ENCODE results near the gene CD207. TPM values are rescaled to one million over a fixed set of nuclear protein-coding genes. Genes with fewer than 3 reads are reported as not detected.

Gene CD207
- total RNA-seq, 2 donors from 2014 or later, result 0.27 TPM; not detected in 1

DNA sequence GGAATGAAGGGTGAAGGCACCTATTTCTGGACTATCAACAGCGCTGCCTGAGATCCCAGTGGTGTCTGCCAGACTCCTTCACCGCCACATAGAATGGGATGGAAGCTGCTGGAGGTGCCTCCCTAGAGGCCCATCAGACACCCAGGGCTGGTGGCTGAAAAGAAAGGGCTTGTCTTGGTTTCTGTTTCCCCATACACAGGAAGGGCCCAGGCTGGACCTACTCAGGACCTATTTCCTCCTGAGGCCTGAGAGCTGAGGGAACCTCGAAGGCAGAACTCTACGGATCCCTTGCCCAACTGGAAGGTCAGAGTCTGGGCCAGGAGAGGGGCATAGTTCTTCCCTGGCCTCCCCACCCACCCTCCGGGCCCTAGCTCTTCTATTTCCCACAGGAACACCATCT lies 12.4 kb downstream of the CD207 start:
- no peak overlapping the region for H3K27ac ChIP-seq
- TF ChIP-seq, protein P1, sequence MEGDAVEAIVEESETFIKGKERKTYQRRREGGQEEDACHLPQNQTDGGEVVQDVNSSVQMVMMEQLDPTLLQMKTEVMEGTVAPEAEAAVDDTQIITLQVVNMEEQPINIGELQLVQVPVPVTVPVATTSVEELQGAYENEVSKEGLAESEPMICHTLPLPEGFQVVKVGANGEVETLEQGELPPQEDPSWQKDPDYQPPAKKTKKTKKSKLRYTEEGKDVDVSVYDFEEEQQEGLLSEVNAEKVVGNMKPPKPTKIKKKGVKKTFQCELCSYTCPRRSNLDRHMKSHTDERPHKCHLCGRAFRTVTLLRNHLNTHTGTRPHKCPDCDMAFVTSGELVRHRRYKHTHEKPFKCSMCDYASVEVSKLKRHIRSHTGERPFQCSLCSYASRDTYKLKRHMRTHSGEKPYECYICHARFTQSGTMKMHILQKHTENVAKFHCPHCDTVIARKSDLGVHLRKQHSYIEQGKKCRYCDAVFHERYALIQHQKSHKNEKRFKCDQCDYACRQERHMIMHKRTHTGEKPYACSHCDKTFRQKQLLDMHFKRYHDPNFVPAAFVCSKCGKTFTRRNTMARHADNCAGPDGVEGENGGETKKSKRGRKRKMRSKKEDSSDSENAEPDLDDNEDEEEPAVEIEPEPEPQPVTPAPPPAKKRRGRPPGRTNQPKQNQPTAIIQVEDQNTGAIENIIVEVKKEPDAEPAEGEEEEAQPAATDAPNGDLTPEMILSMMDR (IDR thresholded peaks at IDR 0.05), result no peak

GRCh38 chr2:70822843-70823242 lies 12.8 kb downstream of the CD207 start:
- no peaks in the 10 kb centered on the region for H3K36me3 ChIP-seq
- no peak overlapping the region for H3K27ac ChIP-seq
- no peaks in the 10 kb centered on the region for H3K9me3 ChIP-seq
- H3K4me1 ChIP-seq (ENCODE audit: control insufficient read depth in 1 of 2, low read depth in 2 of 2), result no peaks in the 10 kb centered on the region
- ATAC-seq (ENCODE audit: insufficient number of reproducible peaks, low FRiP score, low read depth), result no peak
- TF ChIP-seq, protein P1 (IDR thresholded peaks at IDR 0.05), result no peak
- DNase-seq (ENCODE audit: low spot score), result no peak
- no peaks in the 10 kb centered on the region for H3K27me3 ChIP-seq (replicated peaks; ENCODE audit: insufficient read depth)
- H3K4me3 ChIP-seq, result no peak overlapping the region

More for the DNA sequence above, 12.4 kb downstream of the CD207 start:
- no peaks in the 10 kb centered on the region for H3K27me3 ChIP-seq (replicated peaks; ENCODE audit: insufficient read depth)
- DNase-seq (ENCODE audit: low spot score) (no peak), ATAC-seq (ENCODE audit: insufficient number of reproducible peaks, low FRiP score, low read depth) (no peak)
- no peaks in the 10 kb centered on the region for H3K36me3 ChIP-seq
- H3K4me1 ChIP-seq (ENCODE audit: control insufficient read depth in 1 of 2, low read depth in 2 of 2), result no peaks in the 10 kb centered on the region
- H3K4me3 ChIP-seq, result no peak overlapping the region
- no peaks in the 10 kb centered on the region for H3K9me3 ChIP-seq

GRCh38 chr2:70820499-70820898 lies 15.1 kb downstream of the CD207 start, which contains the start of gene CLEC4F:
CLEC4F (minus strand) TSS chr2:70820599; CDS start chr2:70820523, 76 bp downstream.
- Histone ChIP-seq H3K4me1 (ENCODE audit: control insufficient read depth in 1 of 2, low read depth in 2 of 2) (no peaks in the 10 kb centered on the region), H3K4me3 (no peak within 1 kb of the TSS), H3K27me3 (replicated peaks; ENCODE audit: insufficient read depth) (no peaks in the 10 kb centered on the region), H3K27ac (no peak within 1 kb of the TSS), H3K9me3 (no peaks in the 10 kb centered on the region), H3K36me3 (no peaks in the 10 kb centered on the region)
- DNase-seq (ENCODE audit: low spot score) (no peak), ATAC-seq (ENCODE audit: insufficient number of reproducible peaks, low FRiP score, low read depth) (no peak)
- TF ChIP-seq, protein P1 (IDR thresholded peaks at IDR 0.05), result no peak

GRCh38 chr2:70817284-70817954 lies 18.2 kb downstream of the CD207 start:
- H3K27ac ChIP-seq, result no peak overlapping the region
- H3K9me3 ChIP-seq, result no peaks in the 10 kb centered on the region
- no peak overlapping the region for H3K4me3 ChIP-seq
- no peaks in the 10 kb centered on the region for H3K27me3 ChIP-seq (replicated peaks; ENCODE audit: insufficient read depth)
- no peaks in the 10 kb centered on the region for H3K36me3 ChIP-seq
- H3K4me1 ChIP-seq (ENCODE audit: control insufficient read depth in 1 of 2, low read depth in 2 of 2), result no peaks in the 10 kb centered on the region
- TF ChIP-seq, protein P1 (IDR thresholded peaks at IDR 0.05), result no peak
- no peak for DNase-seq (ENCODE audit: low spot score)
- no peak for ATAC-seq (ENCODE audit: insufficient number of reproducible peaks, low FRiP score, low read depth)

GRCh38 chr2:70816726-70817125 lies 18.9 kb downstream of the CD207 start:
- no peaks in the 10 kb centered on the region for H3K27me3 ChIP-seq (replicated peaks; ENCODE audit: insufficient read depth)
- TF ChIP-seq, protein P1 (IDR thresholded peaks at IDR 0.05), result no peak
- DNase-seq (ENCODE audit: low spot score), result no peak
- ATAC-seq (ENCODE audit: insufficient number of reproducible peaks, low FRiP score, low read depth), result no peak
- H3K27ac ChIP-seq, result no peak overlapping the region
- H3K4me3 ChIP-seq, result no peak overlapping the region
- H3K36me3 ChIP-seq, result no peaks in the 10 kb centered on the region
- H3K4me1 ChIP-seq (ENCODE audit: control insufficient read depth in 1 of 2, low read depth in 2 of 2), result no peaks in the 10 kb centered on the region
- no peaks in the 10 kb centered on the region for H3K9me3 ChIP-seq

Measured in thoracic aorta (tissue), 2 donors.